GM12892 (cell line): ENCODE results near the gene PARD3.
"Not testable (repeated sequence)": the region's sequence is repeated elsewhere in the genome, so short reads cannot be mapped to it uniquely, and the experiment has no call there.

Experiments
- DNase-seq: peaks from one replicate; pipeline ENCODE4 v3.0.0; 2011; ENCODE audit not compliant: insufficient read length
- FAIRE-seq: peaks from 2 replicates; lab custom pipeline; 2011; peaks lifted over from hg19 to GRCh38; lab: Jason Lieb, UNC
- POLR2A ChIP-seq: IDR thresholded peaks from 2 replicates; pipeline ENCODE4 v1.6.1; 2011; ENCODE audit warnings: low read depth, low read length, control low read depth
- POLR2AphosphoS5 ChIP-seq: IDR thresholded peaks from 2 replicates; pipeline ENCODE4 v1.6.1; 2011; ENCODE audit warnings: low read depth, low read length, control low read depth
- TAF1 ChIP-seq: IDR thresholded peaks from 2 replicates; pipeline ENCODE4 v1.6.1; 2011; ENCODE audit warnings: low read depth, mild to moderate bottlenecking, control low read depth, low read length, borderline replicate concordance

PARD3 gene

DNA sequence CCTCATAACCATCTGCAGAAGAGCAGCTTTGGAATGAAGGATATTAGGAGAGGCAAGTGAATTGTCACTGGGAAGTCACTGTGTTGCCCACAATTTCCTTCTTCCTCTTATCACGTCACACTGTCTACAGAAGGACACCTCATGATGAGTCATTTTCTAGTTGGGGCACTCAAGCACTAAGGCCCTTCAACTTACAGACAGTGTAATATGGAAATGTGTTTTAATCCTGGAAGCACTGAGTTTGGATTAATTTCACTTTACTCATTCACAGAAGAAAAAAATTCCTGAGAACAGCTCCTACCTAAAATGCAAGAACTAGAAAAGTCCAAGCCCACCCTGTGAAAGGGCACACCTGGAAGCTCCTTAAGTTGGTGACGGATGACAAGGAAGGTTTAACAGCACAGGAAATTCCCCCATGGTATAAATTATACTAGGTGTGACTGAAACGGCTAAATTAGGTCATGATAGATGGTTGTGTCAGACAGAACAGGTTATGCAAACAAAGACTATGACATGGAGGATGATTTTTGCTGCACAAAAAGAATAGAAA, 56.6 kb downstream of the PARD3 start:
- no peak for DNase-seq
- TF ChIP-seq POLR2A (no peak), TAF1 (no peak), POLR2AphosphoS5 (no peak)
- FAIRE-seq: no peak

- FAIRE-seq (no peak), DNase-seq (no peak)
- no peak for TF ChIP-seq POLR2AphosphoS5
- no peak for TF ChIP-seq POLR2A
- TF ChIP-seq TAF1: no peak
These were observed 57.2 kb downstream of the PARD3 start for GRCh38 chr10:34757933-34758332.

DNA sequence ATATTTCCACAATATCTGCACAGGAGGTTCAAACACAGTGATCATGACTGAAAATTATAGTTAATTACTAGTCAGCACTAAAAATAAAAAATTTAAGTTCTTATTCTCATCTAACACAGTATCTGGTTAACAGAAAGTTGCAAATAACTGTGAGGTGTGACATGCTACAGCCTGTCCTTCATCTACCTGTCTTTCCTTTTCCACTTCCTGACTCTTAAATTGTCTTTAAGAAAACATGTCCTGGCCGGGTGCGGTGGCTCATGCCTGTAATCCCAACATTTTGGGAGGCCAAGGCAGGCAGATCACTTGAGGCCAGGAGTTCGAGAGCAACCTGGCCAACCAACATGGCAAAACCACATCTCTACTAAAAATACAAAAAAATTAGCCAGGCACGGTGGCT, 57.9 kb downstream of the PARD3 start:
- FAIRE-seq: not testable (repeated sequence)

GRCh38 chr10:34756584-34756983, 58.5 kb downstream of the PARD3 start:
- TF ChIP-seq POLR2AphosphoS5 (no peak), TAF1 (no peak), POLR2A (no peak)
- FAIRE-seq (no peak), DNase-seq (no peak)

More for the DNA sequence above, 57.9 kb downstream of the PARD3 start:
- not testable (repeated sequence) for DNase-seq

- TF ChIP-seq TAF1 (no peak), POLR2AphosphoS5 (no peak), POLR2A (no peak)
- no peak for FAIRE-seq
- DNase-seq: no peak
These were observed 61.9 kb downstream of the PARD3 start for GRCh38 chr10:34753014-34753757.

DNA sequence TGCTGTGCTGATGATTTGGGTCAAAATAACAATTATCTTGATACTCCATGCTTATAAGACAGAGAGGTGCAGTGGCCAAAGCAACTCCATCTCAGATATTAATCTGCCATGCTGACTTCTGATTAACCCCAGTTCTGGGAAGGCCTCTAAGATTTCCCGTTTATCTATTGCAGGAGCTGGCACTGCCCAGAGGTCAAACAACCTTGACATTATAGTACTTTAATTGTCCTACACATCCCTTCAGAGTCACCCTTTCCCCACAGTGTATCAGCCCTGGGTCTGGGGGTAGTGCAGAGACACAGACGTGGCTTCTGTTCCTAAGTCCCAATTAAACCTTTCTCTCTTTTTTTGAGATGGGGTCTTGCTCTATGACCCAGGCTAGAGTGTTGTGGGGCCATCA, 63.8 kb downstream of the PARD3 start:
- TF ChIP-seq TAF1 (no peak), POLR2A (no peak), POLR2AphosphoS5 (no peak)
- FAIRE-seq (no peak), DNase-seq (no peak)

GRCh38 chr10:34750795-34751194, 64.3 kb downstream of the PARD3 start:
- FAIRE-seq, DNase-seq: not testable (repeated sequence)

GRCh38 chr10:34748767-34749166, 66.3 kb downstream of the PARD3 start:
- DNase-seq: no peak
- no peak for FAIRE-seq
- TF ChIP-seq POLR2A (no peak), TAF1 (no peak), POLR2AphosphoS5 (no peak)

DNA sequence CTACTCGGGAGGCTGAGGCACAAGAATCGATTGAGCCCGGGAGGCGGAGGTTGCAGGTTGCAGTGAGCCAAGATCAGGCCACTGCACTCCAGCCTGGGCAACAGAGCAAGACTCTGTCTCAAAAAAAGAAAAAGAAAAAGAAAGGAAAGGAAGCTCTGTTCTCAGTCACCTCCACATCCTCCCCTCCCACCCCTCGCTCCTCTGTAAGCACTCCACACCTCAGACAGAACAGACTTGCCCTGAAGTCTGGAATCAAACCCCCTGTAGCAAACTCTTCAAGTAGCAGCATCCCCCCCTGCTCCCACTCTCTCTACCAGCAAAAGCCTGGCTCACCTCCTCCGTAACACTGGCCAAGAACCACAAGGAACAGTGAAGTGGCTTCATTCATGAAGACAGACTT, 66.7 kb downstream of the PARD3 start:
- no peak for FAIRE-seq
- no peak for DNase-seq
- no peak for TF ChIP-seq POLR2AphosphoS5
- TF ChIP-seq POLR2A: no peak
- TF ChIP-seq TAF1: no peak

DNA sequence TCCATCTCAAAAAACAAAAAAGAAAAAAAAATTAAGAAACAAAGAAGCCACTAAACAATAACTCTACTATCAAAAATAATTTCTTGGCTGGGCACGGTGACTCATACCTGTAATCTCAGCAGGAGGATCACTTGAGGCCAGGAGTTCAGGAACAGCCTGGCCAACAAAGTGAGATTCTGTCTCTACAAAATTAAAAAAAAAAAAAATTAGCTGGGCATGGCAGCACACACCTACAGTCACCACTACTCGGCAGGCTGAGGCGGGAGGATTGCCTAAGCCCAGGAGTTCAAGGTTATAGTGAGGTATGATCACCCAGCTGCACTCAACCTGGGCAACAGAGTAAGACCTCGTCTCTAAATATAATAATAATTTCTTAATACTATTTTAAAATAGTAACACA, 69.0 kb downstream of the PARD3 start:
- DNase-seq: no peak
- TF ChIP-seq POLR2A (no peak), POLR2AphosphoS5 (no peak), TAF1 (no peak)
- FAIRE-seq: no peak

- no peak for FAIRE-seq
- no peak for DNase-seq
- TF ChIP-seq POLR2A: no peak
- no peak for TF ChIP-seq TAF1
- TF ChIP-seq POLR2AphosphoS5: no peak
These were observed 69.9 kb downstream of the PARD3 start for GRCh38 chr10:34745244-34745643.

DNA sequence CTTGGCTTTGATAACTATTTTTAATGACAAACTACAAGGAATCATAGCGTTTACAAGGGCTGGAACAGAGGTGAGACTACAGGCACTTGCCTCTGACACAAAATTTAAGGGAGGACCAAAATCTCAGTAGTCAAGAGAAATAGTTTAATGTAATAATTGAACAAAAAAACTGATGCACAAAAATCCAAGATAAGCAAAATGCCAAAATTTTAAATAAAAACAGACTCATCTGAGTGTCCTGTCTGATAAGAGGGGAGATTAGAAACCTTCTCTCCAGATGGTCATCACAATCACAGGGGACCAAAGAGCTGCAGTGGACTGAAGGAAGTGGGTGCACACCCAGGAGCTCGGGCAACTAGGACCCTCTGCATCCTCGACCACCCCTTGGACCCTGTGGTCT, 70.5 kb downstream of the PARD3 start:
- DNase-seq (no peak), FAIRE-seq (no peak)
- TF ChIP-seq TAF1 (no peak), POLR2A (no peak), POLR2AphosphoS5 (no peak)

DNA sequence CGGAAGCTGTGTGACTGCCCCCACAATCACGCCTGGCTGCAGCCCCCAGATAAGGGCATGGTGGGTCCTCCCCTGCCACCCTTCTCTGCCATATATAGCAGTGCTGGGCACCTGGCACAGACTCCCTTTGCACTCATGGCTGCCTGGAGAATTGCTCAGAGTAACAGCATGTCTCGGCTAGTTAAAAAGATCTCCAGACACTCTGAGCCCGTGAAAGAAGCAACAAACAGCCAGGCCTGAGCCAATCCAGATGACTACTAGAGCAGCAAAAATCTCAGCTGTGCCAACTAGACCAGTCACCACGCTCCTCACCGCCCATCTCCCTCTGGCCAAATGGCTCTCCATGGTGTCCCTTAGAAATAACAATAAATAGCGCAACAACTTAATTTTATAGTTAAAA, 71.3 kb downstream of the PARD3 start:
- no peak for DNase-seq
- TF ChIP-seq POLR2AphosphoS5 (no peak), TAF1 (no peak), POLR2A (no peak)
- FAIRE-seq: no peak

DNA sequence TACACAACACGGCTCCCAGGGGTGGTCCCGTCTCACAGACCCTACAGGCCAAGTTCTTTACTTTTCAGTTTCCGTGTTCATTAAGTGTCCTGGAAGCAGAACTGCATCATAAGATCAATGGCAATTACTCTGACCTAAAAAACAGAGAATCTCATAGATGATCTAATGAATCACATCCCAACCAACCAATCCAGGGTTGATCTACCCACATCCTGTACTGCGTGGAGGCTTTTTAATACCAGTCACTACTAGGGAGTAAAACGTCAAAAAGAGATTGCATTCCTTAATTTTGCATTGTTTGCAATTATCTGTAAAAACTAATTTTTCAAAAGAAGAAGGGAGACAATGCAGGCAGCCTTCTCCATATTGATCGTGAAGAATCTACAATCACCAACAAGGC, 72.6 kb downstream of the PARD3 start:
- FAIRE-seq (no peak), DNase-seq (no peak)
- no peak for TF ChIP-seq POLR2AphosphoS5

- not testable (repeated sequence) for DNase-seq, FAIRE-seq
These were observed 74.0 kb downstream of the PARD3 start for GRCh38 chr10:34741087-34741486.
